Measurements from ENCODE around the gene TM6SF1.

TM6SF1 gene

DNA sequence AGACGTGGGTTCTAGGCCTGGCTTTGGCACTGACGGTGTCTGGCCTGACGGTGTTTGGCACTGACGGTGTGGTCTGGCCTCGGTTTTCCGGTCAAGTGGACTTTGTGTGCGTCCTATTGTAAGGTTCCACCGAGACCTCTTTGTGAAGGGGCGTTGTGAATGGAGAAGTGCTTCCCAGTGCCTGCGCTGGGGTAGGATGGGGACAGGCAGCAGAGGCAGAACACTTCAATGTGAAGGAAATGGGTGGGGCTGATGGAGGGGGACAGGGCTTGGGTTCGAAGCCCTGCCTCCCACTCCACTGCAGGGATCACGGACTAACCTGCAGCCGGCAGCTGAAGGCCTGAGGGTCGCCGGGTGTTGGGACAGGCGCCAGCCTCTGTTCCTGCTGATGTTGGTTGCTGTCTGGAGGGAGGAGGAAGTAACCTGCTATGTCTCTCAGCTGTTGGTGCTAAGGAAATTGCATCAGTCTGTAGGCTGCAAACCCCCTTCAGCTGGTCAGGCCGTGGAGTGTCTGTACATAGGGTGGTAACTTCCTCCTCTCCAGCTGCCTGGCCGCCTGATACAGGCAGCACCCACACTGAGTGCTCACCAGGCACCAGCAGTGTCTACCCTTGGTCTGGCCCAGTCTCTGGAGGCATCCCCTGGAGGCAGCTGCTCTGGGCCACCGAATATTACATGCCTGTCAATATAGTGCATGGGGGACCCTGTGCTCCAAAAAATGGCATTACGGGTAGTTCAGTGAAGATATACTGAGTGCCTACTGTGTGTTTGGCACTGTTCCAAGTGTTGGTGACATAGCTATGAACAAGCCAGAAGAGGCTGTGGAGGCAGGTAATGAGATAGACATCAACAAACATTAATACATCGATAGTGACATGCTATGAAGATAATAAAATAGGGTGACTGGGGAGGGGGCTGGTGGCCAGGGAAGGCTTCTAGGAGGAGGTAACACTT, 1.1 kb downstream of the TM6SF1 start:
- H3K27ac ChIP-seq (ENCODE audit: low read depth, low read length, severe bottlenecking): no peak overlapping the region
- WGBS, 2 experiments (ENCODE audit: insufficient coverage in 2 of 2): 85 to 87% methylated on average over 18 to 19 of the region's 21 CpGs

GRCh38 chr15:83109532-83109931, 2.1 kb downstream of the TM6SF1 start:
- Histone ChIP-seq H3K4me1 (ENCODE audit: control insufficient read depth, insufficient read depth, low read length, poor library complexity, severe bottlenecking) (peaks cover 22% of the 10 kb centered on the region), H3K9me3 (ENCODE audit: control insufficient read depth, low read length) (no peaks in the 10 kb centered on the region), H3K36me3 (ENCODE audit: control insufficient read depth, insufficient read depth, low read length) (no peaks in the 10 kb centered on the region), H3K4me3 (ENCODE audit: extremely low read depth, insufficient read depth, low read length, poor library complexity, severe bottlenecking) (no peak overlapping the region), H3K27ac (ENCODE audit: low read depth, low read length, severe bottlenecking) (no peak overlapping the region)
- 93% methylated on average over 11 to 12 of the region's 12 CpGs for WGBS, 2 experiments (ENCODE audit: insufficient coverage in 2 of 2)

More for the DNA sequence above, 1.1 kb downstream of the TM6SF1 start:
- Histone ChIP-seq H3K9me3 (ENCODE audit: control insufficient read depth, low read length) (no peaks in the 10 kb centered on the region), H3K4me1 (ENCODE audit: control insufficient read depth, insufficient read depth, low read length, poor library complexity, severe bottlenecking) (peaks cover 19% of the 10 kb centered on the region), H3K4me3 (ENCODE audit: extremely low read depth, insufficient read depth, low read length, poor library complexity, severe bottlenecking) (peak overlapping the region; percentile 43), H3K36me3 (ENCODE audit: control insufficient read depth, insufficient read depth, low read length) (no peaks in the 10 kb centered on the region)

- WGBS, 2 experiments (ENCODE audit: insufficient coverage in 2 of 2): 90 to 95% methylated on average over 2 to 3 of the region's 3 CpGs
- Histone ChIP-seq H3K4me1 (ENCODE audit: control insufficient read depth, insufficient read depth, low read length, poor library complexity, severe bottlenecking) (peaks cover 22% of the 10 kb centered on the region), H3K36me3 (ENCODE audit: control insufficient read depth, insufficient read depth, low read length) (no peaks in the 10 kb centered on the region), H3K27ac (ENCODE audit: low read depth, low read length, severe bottlenecking) (no peak overlapping the region), H3K4me3 (ENCODE audit: extremely low read depth, insufficient read depth, low read length, poor library complexity, severe bottlenecking) (no peak overlapping the region), H3K9me3 (ENCODE audit: control insufficient read depth, low read length) (no peaks in the 10 kb centered on the region)
Measured at GRCh38 chr15:83110381-83110780, 2.9 kb downstream of the TM6SF1 start.

DNA sequence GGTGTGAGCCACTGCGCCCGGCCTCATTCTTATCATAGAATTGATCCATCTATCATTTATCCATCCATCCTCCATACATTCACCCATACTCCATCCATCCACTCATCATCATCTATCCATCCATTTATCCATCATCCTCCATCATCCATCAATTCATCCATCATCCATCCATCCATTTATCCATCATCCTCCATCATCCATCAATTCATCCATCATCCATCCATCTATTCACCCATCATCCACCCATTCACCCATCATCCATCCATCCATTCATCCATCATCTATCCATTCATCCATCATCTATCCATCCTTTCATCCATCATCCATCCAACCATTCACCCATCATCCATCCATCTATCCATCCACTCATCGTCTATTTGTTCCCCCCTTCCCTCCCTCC, 3.7 kb downstream of the TM6SF1 start:
- no peak overlapping the region for H3K4me3 ChIP-seq (ENCODE audit: extremely low read depth, insufficient read depth, low read length, poor library complexity, severe bottlenecking)
- H3K27ac ChIP-seq (ENCODE audit: low read depth, low read length, severe bottlenecking): no peak overlapping the region
- 95 to 97% methylated on average over 3 of the region's 3 CpGs for WGBS, 2 experiments (ENCODE audit: insufficient coverage in 2 of 2)
- H3K4me1 ChIP-seq (ENCODE audit: control insufficient read depth, insufficient read depth, low read length, poor library complexity, severe bottlenecking): peaks cover 22% of the 10 kb centered on the region
- peaks cover under 1% of the 10 kb centered on the region for H3K36me3 ChIP-seq (ENCODE audit: control insufficient read depth, insufficient read depth, low read length)
- H3K9me3 ChIP-seq (ENCODE audit: control insufficient read depth, low read length): no peaks in the 10 kb centered on the region

DNA sequence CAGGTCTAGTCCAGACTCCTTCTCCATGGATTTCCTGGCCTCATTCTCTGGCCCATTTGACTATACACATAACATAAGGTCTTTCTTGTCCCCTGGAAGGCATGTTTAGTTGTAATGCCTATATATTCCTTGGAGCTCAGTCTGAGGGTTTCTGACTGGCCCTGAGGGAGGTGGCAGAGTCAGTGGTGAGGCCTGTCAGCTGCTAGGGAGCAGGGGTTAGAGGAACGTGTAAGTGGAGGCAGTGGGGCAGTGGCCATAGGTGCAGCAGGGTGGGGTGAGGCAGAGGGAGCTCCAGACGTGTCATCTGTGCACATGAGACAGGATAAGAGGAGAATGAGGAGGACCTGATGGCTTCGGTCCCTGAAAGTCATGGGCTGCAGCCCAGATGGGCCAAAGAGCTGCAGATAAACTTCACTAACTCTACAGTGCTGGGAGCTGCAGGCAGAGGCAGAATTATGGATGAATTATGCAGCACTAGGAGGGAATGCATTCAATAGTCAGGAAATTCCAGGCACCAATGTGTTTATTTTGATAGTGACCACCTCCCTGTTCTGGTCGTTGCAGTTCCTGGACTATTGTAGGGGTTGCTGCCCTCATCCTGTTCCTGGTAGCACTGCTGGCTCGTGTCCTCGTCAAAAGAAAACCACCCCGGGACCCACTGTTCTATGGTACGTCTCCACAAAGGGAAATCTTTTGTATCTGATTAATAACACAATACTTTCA, 4.9 kb downstream of the TM6SF1 start:
- 78 to 82% methylated on average over 6 of the region's 8 CpGs for WGBS, 2 experiments (ENCODE audit: insufficient coverage in 2 of 2)
- H3K4me1 ChIP-seq (ENCODE audit: control insufficient read depth, insufficient read depth, low read length, poor library complexity, severe bottlenecking): peaks cover 22% of the 10 kb centered on the region
- peaks cover 5% of the 10 kb centered on the region for H3K36me3 ChIP-seq (ENCODE audit: control insufficient read depth, insufficient read depth, low read length)
- H3K27ac ChIP-seq (ENCODE audit: low read depth, low read length, severe bottlenecking): peak overlapping the region; percentile 37
- no peak overlapping the region for H3K4me3 ChIP-seq (ENCODE audit: extremely low read depth, insufficient read depth, low read length, poor library complexity, severe bottlenecking)
- no peaks in the 10 kb centered on the region for H3K9me3 ChIP-seq (ENCODE audit: control insufficient read depth, low read length)

GRCh38 chr15:83112956-83113299, 5.5 kb downstream of the TM6SF1 start:
- no peak overlapping the region for H3K4me3 ChIP-seq (ENCODE audit: extremely low read depth, insufficient read depth, low read length, poor library complexity, severe bottlenecking)
- H3K36me3 ChIP-seq (ENCODE audit: control insufficient read depth, insufficient read depth, low read length): peaks cover 5% of the 10 kb centered on the region
- WGBS, 2 experiments (ENCODE audit: insufficient coverage in 2 of 2): 76 to 80% methylated on average over 3 of the region's 3 CpGs

GRCh38 chr15:83113881-83114674, 6.6 kb downstream of the TM6SF1 start:
- peaks cover 5% of the 10 kb centered on the region for H3K36me3 ChIP-seq (ENCODE audit: control insufficient read depth, insufficient read depth, low read length)
- no peaks in the 10 kb centered on the region for H3K9me3 ChIP-seq (ENCODE audit: control insufficient read depth, low read length)
- WGBS, 2 experiments (ENCODE audit: insufficient coverage in 2 of 2): 87 to 93% methylated on average over 5 of the region's 5 CpGs
- no peak overlapping the region for H3K4me3 ChIP-seq (ENCODE audit: extremely low read depth, insufficient read depth, low read length, poor library complexity, severe bottlenecking)
- peaks cover 19% of the 10 kb centered on the region for H3K4me1 ChIP-seq (ENCODE audit: control insufficient read depth, insufficient read depth, low read length, poor library complexity, severe bottlenecking)
- no peak overlapping the region for H3K27ac ChIP-seq (ENCODE audit: low read depth, low read length, severe bottlenecking)

More at GRCh38 chr15:83112956-83113299, 5.5 kb downstream of the TM6SF1 start:
- H3K27ac ChIP-seq (ENCODE audit: low read depth, low read length, severe bottlenecking): no peak overlapping the region
- peaks cover 22% of the 10 kb centered on the region for H3K4me1 ChIP-seq (ENCODE audit: control insufficient read depth, insufficient read depth, low read length, poor library complexity, severe bottlenecking)
- no peaks in the 10 kb centered on the region for H3K9me3 ChIP-seq (ENCODE audit: control insufficient read depth, low read length)

DNA sequence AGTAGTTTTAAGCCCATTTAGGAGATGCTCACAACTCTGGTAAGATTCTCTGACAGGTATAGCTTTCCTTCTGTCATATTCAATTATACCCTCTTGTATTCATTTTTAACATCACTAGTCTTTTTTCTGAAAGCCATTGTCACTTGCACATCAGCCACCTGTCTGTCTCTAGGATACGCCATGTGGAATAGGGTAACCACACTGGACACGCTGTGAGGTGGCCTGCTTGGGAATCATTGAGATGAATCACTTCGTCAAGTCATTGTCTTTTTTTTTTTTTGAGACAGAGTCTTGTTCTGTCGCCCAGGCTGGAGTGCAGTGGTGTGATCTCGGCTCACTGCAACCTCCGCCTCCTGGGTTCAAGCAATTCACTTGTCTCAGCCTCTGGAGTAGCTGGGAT, 7.4 kb downstream of the TM6SF1 start:
- peaks cover 19% of the 10 kb centered on the region for H3K4me1 ChIP-seq (ENCODE audit: control insufficient read depth, insufficient read depth, low read length, poor library complexity, severe bottlenecking)
- peaks cover 5% of the 10 kb centered on the region for H3K36me3 ChIP-seq (ENCODE audit: control insufficient read depth, insufficient read depth, low read length)
- 93 to 100% methylated on average over 6 of the region's 6 CpGs for WGBS, 2 experiments (ENCODE audit: insufficient coverage in 2 of 2)
- H3K4me3 ChIP-seq (ENCODE audit: extremely low read depth, insufficient read depth, low read length, poor library complexity, severe bottlenecking): no peak overlapping the region
- H3K27ac ChIP-seq (ENCODE audit: low read depth, low read length, severe bottlenecking): no peak overlapping the region
- H3K9me3 ChIP-seq (ENCODE audit: control insufficient read depth, low read length): no peaks in the 10 kb centered on the region

DNA sequence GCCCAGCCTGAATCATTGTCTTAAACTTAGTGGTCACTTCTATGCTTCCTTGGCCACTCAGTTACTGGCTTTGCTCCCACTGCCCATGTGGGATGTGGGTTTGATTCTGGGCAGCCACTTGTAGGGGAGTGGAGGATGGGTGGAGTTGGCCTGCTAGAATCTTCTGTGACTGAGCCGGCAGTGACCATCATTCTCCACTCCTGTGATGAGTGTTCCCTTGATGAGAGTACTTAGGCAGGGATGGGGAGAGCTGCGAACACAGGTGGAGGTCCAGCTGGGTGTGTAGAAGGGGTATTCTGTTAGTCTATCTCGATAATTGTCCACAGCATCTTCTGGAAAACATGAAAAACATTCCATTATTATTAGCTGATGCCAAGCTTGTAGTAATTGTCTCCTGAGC, 8.0 kb downstream of the TM6SF1 start:
- WGBS, 2 experiments (ENCODE audit: insufficient coverage in 2 of 2): 100% methylated on average over 1 of the region's 3 CpGs
- Histone ChIP-seq H3K9me3 (ENCODE audit: control insufficient read depth, low read length) (no peaks in the 10 kb centered on the region), H3K36me3 (ENCODE audit: control insufficient read depth, insufficient read depth, low read length) (peaks cover 5% of the 10 kb centered on the region), H3K4me1 (ENCODE audit: control insufficient read depth, insufficient read depth, low read length, poor library complexity, severe bottlenecking) (peaks cover 19% of the 10 kb centered on the region), H3K27ac (ENCODE audit: low read depth, low read length, severe bottlenecking) (no peak overlapping the region), H3K4me3 (ENCODE audit: extremely low read depth, insufficient read depth, low read length, poor library complexity, severe bottlenecking) (no peak overlapping the region)

DNA sequence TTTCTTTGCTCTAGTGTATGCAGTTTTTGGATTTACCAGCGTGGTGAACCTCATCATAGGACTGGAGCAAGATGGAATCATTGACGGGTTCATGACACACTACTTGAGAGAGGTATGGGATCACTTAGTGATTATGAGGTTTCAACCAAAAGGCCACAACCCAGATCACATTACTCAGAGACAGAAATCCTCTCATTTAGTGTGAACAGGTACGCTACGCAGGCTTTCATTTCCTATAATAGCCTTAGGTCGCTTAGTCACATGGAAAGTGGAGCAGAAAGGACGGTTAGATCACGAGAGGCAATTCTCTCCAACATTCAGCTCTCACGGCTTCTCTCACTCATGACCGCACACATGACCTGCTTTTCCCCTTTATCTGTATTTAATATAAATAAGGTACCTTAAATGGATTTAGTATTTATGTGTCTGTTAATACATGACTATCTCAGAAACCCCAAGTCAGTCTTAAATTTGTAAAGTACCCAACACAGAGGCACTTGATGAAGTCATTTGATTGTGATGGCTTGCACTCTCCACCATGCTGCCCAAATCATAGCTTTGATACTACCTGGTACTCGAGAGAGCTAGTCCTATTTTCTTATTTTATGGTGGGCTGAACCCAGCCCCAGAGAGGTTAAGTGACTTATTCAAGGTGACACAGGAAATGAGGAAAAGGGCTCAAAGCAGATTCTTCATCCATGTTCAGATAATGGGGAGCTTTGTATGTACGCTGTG, 8.6 kb downstream of the TM6SF1 start:
- Histone ChIP-seq H3K4me1 (ENCODE audit: control insufficient read depth, insufficient read depth, low read length, poor library complexity, severe bottlenecking) (peaks cover 19% of the 10 kb centered on the region), H3K27ac (ENCODE audit: low read depth, low read length, severe bottlenecking) (no peak overlapping the region), H3K36me3 (ENCODE audit: control insufficient read depth, insufficient read depth, low read length) (peaks cover 11% of the 10 kb centered on the region), H3K4me3 (ENCODE audit: extremely low read depth, insufficient read depth, low read length, poor library complexity, severe bottlenecking) (no peak overlapping the region), H3K9me3 (ENCODE audit: control insufficient read depth, low read length) (no peaks in the 10 kb centered on the region)
- WGBS, 2 experiments (ENCODE audit: insufficient coverage in 2 of 2): 94 to 95% methylated on average over 7 to 8 of the region's 11 CpGs

Measured in mesodermal cell (in vitro differentiated cells).